Lung (tissue), 12 donors: ENCODE measurements around the gene RPL39. TPM values are rescaled to one million over a fixed set of nuclear protein-coding genes. Genes with fewer than 3 reads are reported as not detected.
A peak's percentile ranks its signal among the peaks of the same experiment; 100 is the strongest.

Experiments
- ATAC-seq: fragments of 200-7000 bp; cut with Tn5 transposase; one replicate; pipeline ENCODE4 v1.9.1; 2020; ENCODE audit warnings: moderate number of reproducible peaks; ENCODE audit not compliant: insufficient read depth, low FRiP score
- DNase-seq, 3 donors: peaks; one replicate each; pipeline ENCODE4 v3.0.0-alpha.2; 2013 to 2017
- H3K27ac ChIP-seq, 2 donors: one replicate each; pipeline ENCODE4 v1.5.1; 2013; ENCODE audit warnings: mild to moderate bottlenecking in 2 of 2, moderate library complexity in 2 of 2, control low read depth in 1 of 2, inconsistent platforms in 1 of 2, low read depth in 1 of 2, low read length in 1 of 2
- H3K27me3 ChIP-seq, 3 donors: one replicate each; pipeline ENCODE4 v1.5.1; 2013; ENCODE audit warnings: low read length in 2 of 3; ENCODE audit not compliant: control insufficient read depth in 3 of 3, insufficient read depth in 3 of 3
- H3K36me3 ChIP-seq, 4 donors: one replicate each; pipeline ENCODE4 v1.5.1; 2013; ENCODE audit warnings: low read length in 4 of 4, mild to moderate bottlenecking in 1 of 4, moderate library complexity in 1 of 4; ENCODE audit not compliant: control insufficient read depth in 4 of 4, insufficient read depth in 4 of 4
- H3K4me1 ChIP-seq, 5 donors: one replicate each; pipeline ENCODE4 v1.5.1; 2013; ENCODE audit warnings: low read length in 5 of 5, mild to moderate bottlenecking in 2 of 5, moderate library complexity in 1 of 5; ENCODE audit not compliant: control insufficient read depth in 5 of 5, insufficient read depth in 5 of 5
- H3K4me3 ChIP-seq: one replicate; pipeline ENCODE4 v1.5.1; 2013; ENCODE audit warnings: mild to moderate bottlenecking, control low read depth, moderate library complexity
- H3K9ac ChIP-seq, 2 donors: one replicate each; pipeline ENCODE4 v1.5.1; 2013; ENCODE audit warnings: low read length in 2 of 2, control low read depth in 1 of 2; ENCODE audit not compliant: insufficient read depth in 1 of 2
- H3K9me3 ChIP-seq, 4 donors: one replicate each; pipeline ENCODE4 v1.5.1; 2013; ENCODE audit warnings: low read length in 3 of 4, mild to moderate bottlenecking in 1 of 4, moderate library complexity in 1 of 4; ENCODE audit not compliant: control insufficient read depth in 4 of 4, insufficient read depth in 3 of 4
- WGBS, 2 donors: extraction: QIAGEN DNeasy Blood & Tissue Kit; methylation state at CpG; one replicate each; pipeline ENCODE4 v1.1.7; 2013; 5-methylcytosine and 5-hydroxymethylcytosine counted together
- polyA plus RNA-seq, 2 donors: library from polyadenylated mRNA; stranded (reverse); fragments of 200-250 nt; gene quantifications; one replicate each; pipeline ENCODE4 v1.2.1, GENCODE V29; 2013
- total RNA-seq, 2 donors: library from RNA; depleted of rRNA in 1 of 2; stranded (reverse); fragments of >200 nt in 1 of 2; gene quantifications; one replicate each; pipeline ENCODE4 v1.2.1, GENCODE V29; 2014 to 2021
- TF ChIP-seq, protein P1 (sequence below): IDR thresholded peaks from 2 replicates; pipeline ENCODE4 v1.5.1; 2012; ENCODE audit warnings: mild to moderate bottlenecking; ENCODE audit errors: control extremely low read depth, extremely low read depth
- donor health status: control.
- donor health status: control.
- donor health status: Bipolar disorder and iron deficiency.
- donor health status: healthy.
- donor health status: DM: yes; HTN: yes; CAD: no.

Gene RPL39
- total and polyA plus RNA-seq, 4 donors: 662 to 10,699 (median 2,714) TPM

DNA sequence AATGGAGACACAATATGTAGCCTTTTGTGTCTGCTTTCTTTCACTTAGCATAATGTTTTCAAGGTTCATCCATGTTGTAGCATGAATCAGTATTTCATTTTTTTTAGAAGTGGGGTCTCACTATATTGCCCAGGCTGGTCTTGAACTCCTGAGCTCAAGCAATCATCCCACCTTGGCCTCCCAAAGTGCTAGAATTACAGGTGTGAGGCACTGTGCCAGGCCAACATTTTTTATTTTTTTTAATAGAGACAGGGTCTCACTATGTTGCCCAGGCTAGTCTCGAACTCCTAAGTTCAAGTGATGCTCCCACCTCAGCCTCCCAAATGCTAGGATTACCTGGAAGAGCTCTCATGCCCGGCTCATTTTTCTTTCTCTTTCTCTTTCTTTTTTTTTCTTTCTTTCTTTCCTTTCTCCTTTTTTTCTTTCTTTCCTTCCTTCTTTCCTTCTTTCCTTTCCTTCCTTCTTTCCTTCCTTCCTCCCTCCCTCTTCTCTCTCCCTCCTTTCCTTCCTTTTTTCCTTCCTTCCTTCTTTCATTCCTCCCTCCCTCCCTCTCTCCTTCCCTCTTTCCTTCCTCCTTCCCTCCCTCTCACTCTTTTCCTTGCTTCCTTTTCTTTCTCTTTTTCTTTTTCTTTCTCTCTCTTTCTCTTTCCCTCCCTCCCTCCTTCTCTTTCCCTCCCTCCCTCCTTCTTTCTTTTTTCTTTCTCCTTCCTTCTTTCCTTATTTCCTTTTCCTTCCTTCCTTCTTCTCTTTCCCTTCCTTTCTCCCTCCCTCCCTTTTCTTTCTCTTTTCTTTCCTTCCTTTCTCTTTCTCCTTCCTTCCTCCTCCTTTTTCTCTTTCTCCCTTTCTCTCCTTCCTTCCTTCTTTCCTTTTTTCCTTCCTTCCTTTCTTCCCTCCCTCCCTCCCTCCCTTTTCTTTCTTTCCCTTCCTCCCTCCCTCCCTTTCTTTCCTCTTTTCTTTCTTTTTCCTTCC lies 10.1 kb upstream of the RPL39 start:
- Histone ChIP-seq H3K4me3 (no peak overlapping the region), H3K4me1 (no peaks in the 10 kb centered on the region), H3K27ac (no peak overlapping the region), H3K9ac (no peak overlapping the region), H3K27me3 (no peaks in the 10 kb centered on the region), H3K9me3 (no peaks in the 10 kb centered on the region), H3K36me3 (no peaks in the 10 kb centered on the region)
- TF ChIP-seq, protein P1, sequence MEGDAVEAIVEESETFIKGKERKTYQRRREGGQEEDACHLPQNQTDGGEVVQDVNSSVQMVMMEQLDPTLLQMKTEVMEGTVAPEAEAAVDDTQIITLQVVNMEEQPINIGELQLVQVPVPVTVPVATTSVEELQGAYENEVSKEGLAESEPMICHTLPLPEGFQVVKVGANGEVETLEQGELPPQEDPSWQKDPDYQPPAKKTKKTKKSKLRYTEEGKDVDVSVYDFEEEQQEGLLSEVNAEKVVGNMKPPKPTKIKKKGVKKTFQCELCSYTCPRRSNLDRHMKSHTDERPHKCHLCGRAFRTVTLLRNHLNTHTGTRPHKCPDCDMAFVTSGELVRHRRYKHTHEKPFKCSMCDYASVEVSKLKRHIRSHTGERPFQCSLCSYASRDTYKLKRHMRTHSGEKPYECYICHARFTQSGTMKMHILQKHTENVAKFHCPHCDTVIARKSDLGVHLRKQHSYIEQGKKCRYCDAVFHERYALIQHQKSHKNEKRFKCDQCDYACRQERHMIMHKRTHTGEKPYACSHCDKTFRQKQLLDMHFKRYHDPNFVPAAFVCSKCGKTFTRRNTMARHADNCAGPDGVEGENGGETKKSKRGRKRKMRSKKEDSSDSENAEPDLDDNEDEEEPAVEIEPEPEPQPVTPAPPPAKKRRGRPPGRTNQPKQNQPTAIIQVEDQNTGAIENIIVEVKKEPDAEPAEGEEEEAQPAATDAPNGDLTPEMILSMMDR: no peak
- no peak for DNase-seq
- ATAC-seq: no peak
- 79 to 97% methylated on average over 2 of the region's 2 CpGs for WGBS, 2 donors

GRCh38 chrX:119790977-119791436 lies 423 bp downstream of the RPL39 start:
- H3K4me3 ChIP-seq: peak overlapping the region; percentile 55
- peak; percentile 40 to 67 (median 61) for DNase-seq
- H3K9me3 ChIP-seq: peaks cover 0 to 4% (median 0%) of the 10 kb centered on the region in 4 donors
- H3K27me3 ChIP-seq: no peaks in the 10 kb centered on the region
- 0 to 34% methylated on average over 25 to 31 of the region's 31 CpGs for WGBS, 2 donors
- peaks cover 0 to 7% (median 5%) of the 10 kb centered on the region in 4 donors for H3K36me3 ChIP-seq
- ATAC-seq: no peak
- H3K27ac ChIP-seq: peak overlapping the region; percentile 88 to 95
- peaks cover 0 to 6% (median 2%) of the 10 kb centered on the region in 5 donors for H3K4me1 ChIP-seq
- peak overlapping the region; percentile 92 to 96 for H3K9ac ChIP-seq
- TF ChIP-seq, protein P1: no peak

GRCh38 chrX:119784747-119785446 lies 6.5 kb downstream of the RPL39 start:
- ATAC-seq (no peak), DNase-seq (no peak)
- TF ChIP-seq, protein P1: no peak
- no peaks in the 10 kb centered on the region for H3K27me3 ChIP-seq
- H3K4me1 ChIP-seq: peaks cover 0 to 5% (median under 1%) of the 10 kb centered on the region in 5 donors
- peaks cover 5 to 22% (median 9%) of the 10 kb centered on the region in 4 donors for H3K36me3 ChIP-seq
- 75 to 84% methylated on average over 12 to 14 of the region's 14 CpGs for whole genome bisulfite sequencing, 2 donors
- H3K4me3 ChIP-seq: no peak overlapping the region
- no peak overlapping the region for H3K27ac ChIP-seq
- no peak overlapping the region for H3K9ac ChIP-seq
- H3K9me3 ChIP-seq: no peaks in the 10 kb centered on the region
